Fibroblast of pulmonary artery (primary cell): ENCODE data around the gene SSBP2.
"Not testable (repeated sequence)": the region's sequence is repeated elsewhere in the genome, so short reads cannot be mapped to it uniquely, and the experiment has no call there.

Experiments
- DNase-seq: peaks from one replicate; pipeline ENCODE4 v3.0.0-alpha.2; 2010; ENCODE audit warnings: low read depth
- H3K4me3 ChIP-seq: replicated peaks from 2 replicates; pipeline ENCODE4 v1.5.1; 2011; ENCODE audit warnings: low read depth, mild to moderate bottlenecking, control low read depth, low read length, moderate library complexity
- TF ChIP-seq, protein P1 (sequence below): IDR thresholded peaks from 2 replicates; pipeline ENCODE4 v1.5.1; 2011; ENCODE audit warnings: mild to moderate bottlenecking, control low read depth, low read length, inconsistent platforms; ENCODE audit errors: missing control alignments

SSBP2 gene

DNA sequence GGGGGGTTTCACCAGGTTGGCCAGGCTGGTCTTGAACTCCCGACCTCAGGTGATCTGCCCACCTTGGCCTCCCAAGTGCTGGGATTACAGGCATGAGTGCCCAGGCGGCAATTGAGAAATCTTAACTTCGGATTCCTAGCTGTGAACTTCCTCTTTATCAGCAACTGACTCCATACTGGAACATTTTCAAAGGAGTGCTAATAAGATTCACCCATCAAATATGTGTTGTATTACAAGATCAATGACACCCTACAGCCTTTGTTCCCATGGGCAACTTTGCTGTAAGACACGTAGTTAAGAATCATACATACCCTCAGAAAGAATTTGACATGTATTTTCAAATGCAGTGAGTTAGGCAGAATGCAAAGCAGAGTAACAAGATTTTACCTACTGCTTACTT, 333.8 kb downstream of the SSBP2 start:
- no peak for DNase-seq
- H3K4me3 ChIP-seq = no peak overlapping the region
- TF ChIP-seq, protein P1, sequence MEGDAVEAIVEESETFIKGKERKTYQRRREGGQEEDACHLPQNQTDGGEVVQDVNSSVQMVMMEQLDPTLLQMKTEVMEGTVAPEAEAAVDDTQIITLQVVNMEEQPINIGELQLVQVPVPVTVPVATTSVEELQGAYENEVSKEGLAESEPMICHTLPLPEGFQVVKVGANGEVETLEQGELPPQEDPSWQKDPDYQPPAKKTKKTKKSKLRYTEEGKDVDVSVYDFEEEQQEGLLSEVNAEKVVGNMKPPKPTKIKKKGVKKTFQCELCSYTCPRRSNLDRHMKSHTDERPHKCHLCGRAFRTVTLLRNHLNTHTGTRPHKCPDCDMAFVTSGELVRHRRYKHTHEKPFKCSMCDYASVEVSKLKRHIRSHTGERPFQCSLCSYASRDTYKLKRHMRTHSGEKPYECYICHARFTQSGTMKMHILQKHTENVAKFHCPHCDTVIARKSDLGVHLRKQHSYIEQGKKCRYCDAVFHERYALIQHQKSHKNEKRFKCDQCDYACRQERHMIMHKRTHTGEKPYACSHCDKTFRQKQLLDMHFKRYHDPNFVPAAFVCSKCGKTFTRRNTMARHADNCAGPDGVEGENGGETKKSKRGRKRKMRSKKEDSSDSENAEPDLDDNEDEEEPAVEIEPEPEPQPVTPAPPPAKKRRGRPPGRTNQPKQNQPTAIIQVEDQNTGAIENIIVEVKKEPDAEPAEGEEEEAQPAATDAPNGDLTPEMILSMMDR = no peak

DNA sequence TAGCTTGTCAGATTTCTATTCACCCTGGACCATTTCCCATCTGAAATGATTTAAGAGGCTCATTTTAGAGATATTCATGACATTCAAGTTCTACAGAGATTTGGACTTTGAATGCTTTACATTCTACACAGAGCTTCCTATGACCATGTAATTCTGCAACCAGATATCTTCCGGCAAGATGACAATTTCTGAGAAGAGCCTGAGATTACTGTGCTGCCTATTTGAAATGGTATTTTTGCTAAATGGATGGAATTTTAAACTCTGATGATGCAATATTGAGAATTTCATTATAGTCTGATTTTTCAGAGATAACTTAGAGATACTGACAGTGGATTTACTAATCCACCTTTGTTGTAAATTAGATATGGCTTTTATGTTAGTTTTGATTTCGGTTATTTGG, 341.0 kb downstream of the SSBP2 start:
- DNase-seq = no peak
- H3K4me3 ChIP-seq = no peak overlapping the region
- TF ChIP-seq, protein P1 = no peak

DNA sequence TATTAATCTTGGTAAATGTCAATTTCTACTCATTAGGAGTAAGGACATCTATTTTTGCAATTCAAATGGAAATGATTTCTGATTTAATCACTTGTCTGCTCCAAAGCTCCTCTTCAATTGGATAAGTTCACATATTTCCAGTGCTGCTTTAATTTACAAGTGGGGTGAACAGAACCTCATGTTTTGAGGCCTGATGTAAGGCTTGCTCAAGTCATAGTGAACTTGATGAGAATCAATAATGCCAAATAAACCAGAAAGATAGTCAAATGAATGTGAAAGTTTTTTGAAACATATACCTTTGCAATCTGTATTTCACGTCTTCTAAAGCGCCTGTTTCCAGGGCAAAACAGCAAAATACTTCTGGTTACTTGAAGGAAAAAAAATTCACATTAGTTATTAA, 341.5 kb downstream of the SSBP2 start:
- no peak overlapping the region for H3K4me3 ChIP-seq
- TF ChIP-seq, protein P1 = no peak
- no peak for DNase-seq

DNA sequence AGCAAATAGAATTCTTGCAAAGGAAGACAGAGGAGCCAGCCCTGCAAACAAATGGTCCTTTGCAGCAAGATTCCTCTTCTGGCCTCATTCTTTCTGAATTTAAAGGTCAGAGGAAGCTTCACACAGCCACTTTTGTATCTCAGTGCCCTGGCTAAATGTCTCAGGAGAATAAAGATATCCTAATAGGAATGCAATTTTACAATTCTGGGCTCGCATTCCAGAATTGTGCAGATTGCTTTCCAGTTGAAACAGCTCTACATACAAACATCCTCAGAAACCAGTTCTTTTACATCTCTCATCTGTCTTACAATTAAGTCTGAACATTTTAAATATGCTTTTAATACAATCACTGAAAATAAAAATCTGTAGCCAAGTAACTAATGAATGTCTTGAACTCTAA, 342.4 kb downstream of the SSBP2 start:
- H3K4me3 ChIP-seq = no peak overlapping the region
- DNase-seq = no peak
- TF ChIP-seq, protein P1 = no peak

DNA sequence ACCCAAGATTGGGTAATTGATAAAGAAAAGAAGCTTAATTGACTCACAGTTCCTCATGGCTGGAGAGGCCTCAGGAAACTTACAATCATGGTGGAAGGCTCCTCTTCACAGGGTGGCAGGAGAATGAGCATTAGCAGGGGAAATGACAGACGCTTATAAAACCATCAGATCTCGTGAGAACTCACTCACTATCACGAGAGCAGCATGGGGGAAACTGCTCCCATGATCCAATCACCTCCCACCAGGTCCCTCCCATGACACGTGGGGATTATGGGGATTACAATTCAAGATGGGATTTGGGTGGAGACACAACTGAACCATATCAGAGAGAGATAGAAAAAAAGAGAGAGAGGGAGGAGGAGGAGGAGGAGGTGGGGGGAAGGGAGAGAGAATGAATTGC, 343.1 kb downstream of the SSBP2 start:
- not testable (repeated sequence) for DNase-seq, H3K4me3 ChIP-seq

DNA sequence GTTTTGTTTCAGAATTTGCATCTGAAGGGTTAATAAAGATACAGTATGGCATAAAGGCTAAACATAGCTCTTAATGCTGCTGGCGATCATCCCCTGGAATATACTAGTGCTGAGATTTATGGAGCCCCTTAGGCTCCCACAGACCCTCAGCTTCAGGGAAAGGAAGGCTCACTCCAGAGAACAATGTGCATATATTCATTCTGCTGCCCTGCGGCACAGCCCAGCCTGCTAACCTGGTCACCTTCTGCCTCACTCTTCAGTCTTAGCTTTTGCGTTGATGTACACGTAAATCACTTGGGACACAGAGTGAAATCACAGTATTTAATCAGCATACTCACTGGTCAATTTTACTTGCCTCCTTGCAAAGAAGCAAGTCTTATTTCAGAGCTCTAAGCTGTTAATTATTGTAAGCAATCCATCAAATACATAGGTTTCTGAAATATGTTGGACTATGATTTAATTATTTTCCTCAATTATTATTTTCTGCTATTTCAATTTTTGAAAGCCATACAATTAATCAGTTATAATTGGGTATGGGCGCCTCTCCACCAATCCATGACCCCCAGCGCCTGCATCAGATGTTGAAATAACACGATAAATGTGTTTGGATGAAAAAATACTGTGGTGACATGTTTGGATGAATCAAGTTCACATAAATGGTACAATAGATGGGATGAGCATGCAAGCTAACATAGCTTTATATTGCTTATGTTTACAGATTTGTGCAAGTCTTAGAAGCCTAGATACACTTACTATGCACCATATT, 345.6 kb downstream of the SSBP2 start:
- TF ChIP-seq, protein P1 = no peak
- DNase-seq = no peak
- H3K4me3 ChIP-seq = no peak overlapping the region

DNA sequence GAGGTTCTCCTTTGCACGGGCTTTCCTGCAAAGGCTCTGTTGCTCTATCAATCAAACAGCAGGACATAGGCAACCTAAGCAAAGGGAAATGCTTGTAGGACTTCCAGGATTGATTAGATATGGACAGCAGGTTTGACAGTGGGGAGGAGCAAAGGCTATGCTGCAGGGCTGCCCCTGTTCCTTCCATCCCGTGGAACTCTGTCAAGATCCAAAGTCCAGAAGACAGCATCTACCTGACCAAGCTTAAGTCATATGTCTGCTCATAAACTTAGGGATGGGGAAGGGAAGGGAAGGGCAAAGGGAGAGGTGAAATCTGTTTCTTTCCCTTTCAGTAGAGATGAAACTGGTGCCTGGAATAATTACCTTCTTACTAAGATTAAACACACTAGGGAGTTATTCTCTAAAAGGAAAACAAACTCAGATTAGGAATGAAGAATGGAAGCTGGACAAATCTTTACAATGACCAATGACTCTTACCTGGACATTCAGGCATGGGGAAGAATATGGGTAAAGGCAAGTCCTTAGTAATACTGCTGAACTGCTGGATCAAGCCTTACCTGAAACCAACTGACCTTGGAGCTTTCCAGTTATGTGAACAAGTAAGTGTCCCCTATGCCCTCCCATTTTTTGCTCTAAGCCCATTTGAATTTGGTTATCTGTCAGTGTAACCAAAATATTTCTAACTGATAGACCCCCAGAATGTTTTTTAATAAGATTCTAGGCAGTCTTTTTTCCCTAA, 348.5 kb downstream of the SSBP2 start:
- no peak overlapping the region for H3K4me3 ChIP-seq
- TF ChIP-seq, protein P1 = no peak
- no peak for DNase-seq
